ENCODE data around the gene NOTCH3. TPM values are rescaled to one million over a fixed set of nuclear protein-coding genes. Genes with fewer than 3 reads are reported as not detected.

The NOTCH3 gene
- total RNA-seq, 2 donors from 2014 or later: 0.05 to 0.18 TPM

DNA sequence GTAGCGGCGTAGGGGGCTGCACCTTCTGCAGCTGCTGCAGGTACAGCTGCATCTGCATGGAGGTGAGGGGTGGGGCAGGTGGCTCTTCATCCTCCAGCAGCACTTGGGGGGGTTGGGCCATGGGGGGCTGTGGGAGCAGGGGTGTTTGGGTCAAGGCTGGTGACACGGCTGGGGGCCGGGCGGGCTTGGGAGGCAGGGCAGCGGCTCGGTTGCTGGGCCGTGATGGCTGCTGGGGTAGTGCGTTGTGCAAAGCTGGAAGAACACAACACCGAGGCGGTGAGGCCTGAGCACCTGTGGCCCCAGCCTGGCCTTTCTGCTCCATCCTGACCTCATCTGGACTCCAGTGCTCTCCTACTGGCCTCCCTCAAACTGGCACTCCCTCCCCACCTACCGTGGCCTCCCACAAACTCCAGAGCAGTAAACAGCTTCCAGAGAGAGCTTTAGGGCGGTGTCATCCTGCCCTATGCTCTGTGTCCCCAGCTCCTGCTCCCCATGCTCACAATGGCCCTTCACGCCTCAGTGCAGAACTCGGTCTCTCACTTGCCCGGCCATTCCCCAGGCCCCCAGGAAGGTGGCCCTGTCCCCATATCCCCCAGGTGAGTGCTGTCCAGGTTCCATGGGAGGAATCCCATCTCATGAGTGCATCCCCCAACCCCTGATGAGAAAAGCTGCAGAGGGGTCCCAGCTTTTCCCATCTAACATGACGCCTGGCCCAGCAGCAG lies 42.6 kb upstream of the NOTCH3 start:
- H3K9me3 ChIP-seq (ENCODE audit: control insufficient read depth, low read length, poor library complexity, severe bottlenecking): no peaks in the 10 kb centered on the region
- no peak overlapping the region for H3K4me3 Mint-ChIP-seq
- H3K27me3 Mint-ChIP-seq: no peaks in the 10 kb centered on the region
- no peak overlapping the region for H3K27ac Mint-ChIP-seq
- H3K4me1 Mint-ChIP-seq: peaks cover 12% of the 10 kb centered on the region
- no peak for ATAC-seq
- DNase-seq: no peak
- H3K36me3 Mint-ChIP-seq (ENCODE audit: low read depth): peaks cover 8% of the 10 kb centered on the region

DNA sequence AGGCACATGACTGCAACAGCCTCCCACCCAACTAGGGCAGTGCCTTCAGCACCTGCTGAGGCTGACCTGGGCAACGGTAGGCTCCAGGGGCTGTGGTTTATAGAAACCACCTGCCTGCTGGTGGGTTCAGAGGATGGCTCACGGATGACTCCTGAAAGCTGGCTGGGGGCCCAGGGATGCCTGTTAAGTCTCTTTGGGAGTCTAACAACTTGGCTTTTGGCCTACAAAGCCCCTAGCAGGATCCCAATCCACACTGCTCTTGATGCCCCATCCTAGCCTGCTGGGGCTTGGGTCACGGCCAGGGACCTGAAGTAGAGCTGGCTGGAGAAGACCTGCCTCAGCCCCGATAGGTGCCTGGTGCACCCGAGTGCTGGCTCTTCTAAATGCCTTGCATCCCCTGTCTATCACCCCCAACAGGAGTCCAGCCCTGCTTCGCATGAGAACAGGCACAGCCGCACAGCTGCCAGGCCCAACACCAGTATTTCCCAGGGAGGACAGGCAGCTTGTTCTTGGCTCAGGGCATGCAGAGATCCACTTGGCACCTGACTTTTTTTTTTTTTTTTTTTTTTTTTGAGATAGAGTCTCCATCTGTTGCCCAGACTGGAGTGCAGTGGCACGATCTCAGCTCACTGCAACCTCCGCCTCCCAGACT lies 40.6 kb upstream of the NOTCH3 start:
- H3K27me3 Mint-ChIP-seq: no peaks in the 10 kb centered on the region
- H3K9me3 ChIP-seq (ENCODE audit: control insufficient read depth, low read length, poor library complexity, severe bottlenecking): no peaks in the 10 kb centered on the region
- peaks cover 10% of the 10 kb centered on the region for H3K36me3 Mint-ChIP-seq (ENCODE audit: low read depth)
- ATAC-seq: no peak
- peaks cover 11% of the 10 kb centered on the region for H3K4me1 Mint-ChIP-seq
- no peak overlapping the region for H3K4me3 Mint-ChIP-seq
- no peak for DNase-seq
- no peak overlapping the region for H3K27ac Mint-ChIP-seq

DNA sequence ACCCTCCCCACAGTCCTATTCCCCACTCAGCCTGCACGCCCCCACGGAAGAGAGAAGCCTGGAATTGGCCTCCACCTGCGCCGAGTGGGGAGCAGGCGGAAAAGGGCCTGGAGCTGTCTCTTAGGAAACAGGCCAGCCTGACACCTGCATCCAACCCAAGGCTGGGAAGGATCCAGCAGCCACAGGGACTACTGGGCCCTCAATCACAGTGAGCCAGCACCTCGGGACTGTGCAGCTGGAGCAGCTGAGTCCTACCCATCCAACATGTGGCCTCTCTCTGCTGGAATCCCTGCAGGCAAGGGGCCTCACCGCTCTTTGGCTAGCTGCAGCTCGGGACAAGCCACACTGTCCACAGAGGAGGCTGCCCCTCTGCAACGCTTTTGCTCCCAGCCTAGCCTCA lies 39.7 kb upstream of the NOTCH3 start:
- DNase-seq (no peak), ATAC-seq (no peak)
- Mint-ChIP-seq H3K4me3 (no peak overlapping the region), H3K27ac (no peak overlapping the region), H3K4me1 (peaks cover 4% of the 10 kb centered on the region), H3K36me3 (ENCODE audit: low read depth) (peaks cover 11% of the 10 kb centered on the region), H3K27me3 (no peaks in the 10 kb centered on the region)
- H3K9me3 ChIP-seq (ENCODE audit: control insufficient read depth, low read length, poor library complexity, severe bottlenecking): no peaks in the 10 kb centered on the region

DNA sequence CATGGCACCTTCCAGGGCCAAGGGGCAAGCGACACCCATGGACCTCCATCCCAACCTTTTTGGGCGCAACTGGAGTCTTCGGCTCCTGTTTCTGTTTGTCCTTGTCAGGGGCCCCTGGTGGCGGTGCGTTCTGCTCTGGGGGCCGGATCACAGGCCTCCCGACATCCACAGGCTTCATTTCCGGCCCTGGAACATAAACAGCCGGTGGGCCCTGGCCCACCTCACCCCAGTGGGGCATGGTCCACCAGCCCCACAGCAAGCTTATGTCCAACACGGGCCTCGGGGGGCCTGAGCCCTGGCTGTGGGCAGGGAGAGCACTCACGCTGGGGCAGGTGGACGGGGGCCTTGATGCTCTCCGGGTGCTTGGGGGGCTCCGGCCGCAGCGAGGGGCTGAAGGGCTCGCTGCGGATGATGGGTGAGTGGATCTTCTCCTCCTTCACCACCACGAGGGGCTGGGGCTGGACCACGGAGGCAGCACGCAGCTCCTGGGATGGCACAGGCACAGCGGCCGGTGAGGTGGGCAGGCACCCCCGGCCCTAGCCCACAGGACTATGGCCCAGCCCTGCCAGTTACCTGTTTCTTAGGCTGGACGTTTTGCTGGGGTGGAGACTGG lies 38.6 kb upstream of the NOTCH3 start:
- H3K9me3 ChIP-seq (ENCODE audit: control insufficient read depth, low read length, poor library complexity, severe bottlenecking): no peaks in the 10 kb centered on the region
- H3K27ac Mint-ChIP-seq: no peak overlapping the region
- H3K4me1 Mint-ChIP-seq: peaks cover 8% of the 10 kb centered on the region
- H3K36me3 Mint-ChIP-seq (ENCODE audit: low read depth): peaks cover 9% of the 10 kb centered on the region
- no peak for DNase-seq
- H3K27me3 Mint-ChIP-seq: peaks cover 1% of the 10 kb centered on the region
- no peak for ATAC-seq
- H3K4me3 Mint-ChIP-seq: no peak overlapping the region

DNA sequence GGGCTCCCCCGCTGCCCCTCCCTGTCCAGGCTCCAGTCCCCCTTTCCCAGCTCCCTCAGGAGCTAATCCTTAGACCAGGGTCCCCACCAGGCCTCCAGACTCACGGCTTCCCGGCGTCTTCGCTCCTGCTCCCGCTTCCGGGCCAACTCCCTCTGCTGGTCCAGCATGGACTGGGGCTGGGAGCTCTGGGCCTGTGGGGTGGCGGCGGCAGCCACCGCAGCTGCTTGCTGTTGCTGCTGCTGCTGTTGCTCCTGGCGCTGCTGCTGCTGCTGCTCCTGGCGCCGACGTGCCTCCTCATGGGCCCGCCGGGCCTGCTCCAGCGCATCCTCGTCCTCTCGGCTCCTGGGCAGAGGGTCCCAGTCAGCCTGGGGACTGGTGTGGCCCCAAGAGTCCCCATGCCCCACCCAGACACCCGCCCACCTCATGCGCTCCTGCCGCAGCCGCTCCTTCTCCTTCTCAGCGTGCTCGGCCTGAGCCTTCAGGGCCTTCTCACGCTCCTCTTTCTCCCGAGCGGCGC lies 37.9 kb upstream of the NOTCH3 start:
- H3K27ac Mint-ChIP-seq: no peak overlapping the region
- peaks cover 11% of the 10 kb centered on the region for H3K4me1 Mint-ChIP-seq
- H3K36me3 Mint-ChIP-seq (ENCODE audit: low read depth): peaks cover 9% of the 10 kb centered on the region
- H3K4me3 Mint-ChIP-seq: no peak overlapping the region
- no peak for DNase-seq
- peaks cover 9% of the 10 kb centered on the region for H3K27me3 Mint-ChIP-seq
- ATAC-seq: no peak
- H3K9me3 ChIP-seq (ENCODE audit: control insufficient read depth, low read length, poor library complexity, severe bottlenecking): no peaks in the 10 kb centered on the region

DNA sequence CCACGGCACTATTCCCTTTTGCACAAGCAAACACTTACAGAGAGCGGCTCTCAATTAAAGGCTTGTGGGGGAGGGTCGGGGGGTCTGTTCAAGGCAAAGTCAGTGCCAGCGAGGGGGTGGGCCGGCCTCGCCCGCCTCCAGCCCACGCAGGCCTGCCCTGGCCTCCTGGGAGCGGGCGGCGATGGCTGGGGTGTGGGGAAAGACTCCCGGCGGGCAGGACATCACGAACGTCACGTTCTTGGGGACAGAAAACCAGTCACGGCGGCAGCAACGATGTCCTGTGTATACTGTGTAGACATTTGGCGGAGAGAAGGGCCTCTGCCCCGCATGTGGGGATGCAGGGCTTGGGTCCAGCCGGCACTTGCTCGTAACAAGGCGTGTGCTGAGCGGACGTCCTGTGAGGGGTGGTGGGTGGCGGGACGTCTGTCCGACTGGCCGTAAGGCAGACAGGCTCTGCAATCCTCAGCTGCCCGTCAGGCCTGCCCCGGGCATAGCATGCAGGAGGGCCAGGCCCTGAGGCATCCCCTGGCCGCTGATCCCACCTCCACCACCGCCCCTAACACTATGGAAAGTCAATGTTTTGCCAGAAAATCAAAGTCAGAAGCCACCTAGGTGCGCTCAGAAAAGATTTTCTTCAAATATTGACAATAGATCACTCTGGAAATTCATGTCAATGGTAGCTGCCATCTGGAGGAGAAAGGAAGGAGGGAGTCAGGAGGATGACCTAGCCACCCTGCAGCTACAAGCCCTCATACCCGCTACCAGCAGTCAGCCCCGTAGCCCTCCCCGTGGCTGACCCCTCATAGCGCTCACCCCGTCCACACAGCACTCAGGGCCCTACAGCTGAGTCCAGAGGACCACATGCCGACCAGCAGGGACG lies 37.2 kb upstream of the NOTCH3 start:
- no peaks in the 10 kb centered on the region for H3K9me3 ChIP-seq (ENCODE audit: control insufficient read depth, low read length, poor library complexity, severe bottlenecking)
- Mint-ChIP-seq H3K36me3 (ENCODE audit: low read depth) (peaks cover 9% of the 10 kb centered on the region), H3K27me3 (peaks cover 13% of the 10 kb centered on the region), H3K27ac (no peak overlapping the region), H3K4me1 (peaks cover 13% of the 10 kb centered on the region), H3K4me3 (no peak overlapping the region)
- ATAC-seq (no peak), DNase-seq (no peak)

DNA sequence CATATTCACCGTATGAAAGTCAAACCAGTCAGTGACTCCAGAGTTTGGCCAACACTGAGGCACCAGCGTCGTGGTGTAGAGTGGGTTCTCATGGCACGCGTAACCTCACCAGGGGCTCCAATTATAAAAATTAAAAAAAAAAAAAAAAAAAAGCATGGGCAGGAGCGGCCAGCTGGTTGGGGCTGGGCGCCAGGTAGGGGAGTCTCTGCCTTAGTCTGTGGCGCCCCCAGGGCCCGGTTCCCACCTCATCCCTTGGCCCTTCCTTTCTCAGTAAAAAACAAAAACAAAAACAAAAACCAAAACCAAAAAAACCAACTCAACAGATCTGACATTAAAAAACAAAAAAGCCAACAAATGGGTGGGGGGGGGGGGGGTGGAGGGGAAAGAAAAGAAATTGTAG lies 36.1 kb upstream of the NOTCH3 start:
- DNase-seq (no peak), ATAC-seq (no peak)
- no peaks in the 10 kb centered on the region for H3K9me3 ChIP-seq (ENCODE audit: control insufficient read depth, low read length, poor library complexity, severe bottlenecking)
- Mint-ChIP-seq H3K27ac (no peak overlapping the region), H3K27me3 (peaks cover 20% of the 10 kb centered on the region), H3K36me3 (ENCODE audit: low read depth) (peaks cover 9% of the 10 kb centered on the region), H3K4me3 (no peak overlapping the region), H3K4me1 (peaks cover 17% of the 10 kb centered on the region)

DNA sequence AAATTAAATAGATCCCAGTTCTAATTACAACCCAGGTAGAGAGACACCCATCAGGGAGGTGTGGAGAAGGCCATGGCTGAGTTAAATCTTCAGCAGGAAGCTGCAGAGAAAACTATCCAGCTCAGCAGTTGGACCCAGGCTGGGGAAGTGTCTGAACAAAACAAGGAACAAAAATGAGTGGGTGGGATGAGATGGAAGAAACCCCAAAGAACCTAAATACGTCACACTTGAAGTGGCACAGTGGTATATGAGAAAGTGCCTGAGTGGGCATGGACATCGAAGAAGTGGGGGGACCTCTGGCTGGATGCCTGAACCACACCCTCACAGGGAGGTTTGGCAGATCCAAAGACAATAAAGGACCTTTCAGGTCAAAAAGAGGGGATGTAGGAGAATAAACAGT lies 35.0 kb upstream of the NOTCH3 start:
- Mint-ChIP-seq H3K4me1 (peaks cover 20% of the 10 kb centered on the region), H3K4me3 (no peak overlapping the region), H3K27ac (no peak overlapping the region), H3K36me3 (ENCODE audit: low read depth) (peaks cover 9% of the 10 kb centered on the region), H3K27me3 (peaks cover 24% of the 10 kb centered on the region)
- no peak for ATAC-seq
- no peaks in the 10 kb centered on the region for H3K9me3 ChIP-seq (ENCODE audit: control insufficient read depth, low read length, poor library complexity, severe bottlenecking)
- no peak for DNase-seq

DNA sequence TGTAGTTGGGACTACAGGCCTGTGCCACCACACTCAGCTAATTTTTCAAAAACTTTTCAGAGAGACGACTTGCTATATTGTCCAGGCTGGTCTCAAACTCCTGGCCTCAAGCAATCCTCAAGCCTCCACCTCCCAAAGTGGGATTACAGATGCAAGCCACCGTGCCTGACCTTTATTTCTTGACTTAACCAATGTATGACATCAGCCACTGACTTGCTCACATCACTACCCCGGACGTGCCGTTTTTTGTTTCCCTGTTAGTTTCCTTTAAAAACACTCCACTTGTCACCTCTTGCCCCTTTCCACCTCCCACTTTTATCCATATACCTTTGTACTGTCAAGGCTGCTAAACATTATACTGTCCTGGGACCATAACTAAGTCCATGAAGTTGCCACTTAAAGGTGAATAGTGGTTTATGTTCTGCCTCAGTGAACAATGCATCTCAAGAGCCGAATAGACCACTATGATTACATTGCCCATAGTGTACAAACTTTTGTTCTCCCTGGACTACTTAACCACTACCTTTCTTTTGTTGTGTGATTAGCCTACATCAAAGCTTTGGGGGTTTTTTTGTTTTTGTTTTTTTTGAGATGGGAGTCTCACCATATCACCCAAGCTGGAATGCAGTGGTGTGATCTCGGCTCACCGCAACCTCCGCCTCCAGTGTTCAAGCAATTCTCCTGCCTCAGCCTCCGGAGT lies 33.8 kb upstream of the NOTCH3 start:
- H3K4me1 Mint-ChIP-seq: peaks cover 20% of the 10 kb centered on the region

DNA sequence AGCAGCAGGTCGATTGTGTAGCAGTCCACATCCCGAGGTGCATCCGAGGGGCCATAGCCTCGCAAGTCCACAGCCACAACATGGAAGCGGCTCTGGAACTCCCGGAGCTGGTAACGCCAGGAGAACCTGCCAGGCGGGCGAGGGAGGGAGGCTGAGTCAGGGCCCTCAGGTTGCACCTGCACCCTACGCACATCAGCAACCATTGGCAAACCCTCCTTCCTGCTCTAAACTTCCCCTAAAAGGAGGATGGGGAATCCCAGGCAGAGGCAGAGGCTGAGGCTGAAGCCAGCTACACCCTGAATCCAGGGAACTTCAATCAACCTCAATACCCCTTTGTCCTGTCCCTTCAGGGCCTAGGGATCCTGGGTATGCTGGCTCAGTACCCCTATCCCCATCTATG lies 30.5 kb upstream of the NOTCH3 start:
- no peak overlapping the region for H3K27ac Mint-ChIP-seq
- H3K9me3 ChIP-seq (ENCODE audit: control insufficient read depth, low read length, poor library complexity, severe bottlenecking): no peaks in the 10 kb centered on the region
- DNase-seq: no peak
- H3K4me3 Mint-ChIP-seq: no peak overlapping the region
- no peak for ATAC-seq
- H3K27me3 Mint-ChIP-seq: peaks cover 31% of the 10 kb centered on the region
- H3K4me1 Mint-ChIP-seq: peaks cover 20% of the 10 kb centered on the region
- peaks cover 5% of the 10 kb centered on the region for H3K36me3 Mint-ChIP-seq (ENCODE audit: low read depth)

More for the DNA sequence above, 33.8 kb upstream of the NOTCH3 start:
- Mint-ChIP-seq H3K4me3 (no peak overlapping the region), H3K27ac (no peak overlapping the region), H3K36me3 (ENCODE audit: low read depth) (peaks cover 9% of the 10 kb centered on the region), H3K27me3 (peaks cover 26% of the 10 kb centered on the region)
- ATAC-seq: no peak
- H3K9me3 ChIP-seq (ENCODE audit: control insufficient read depth, low read length, poor library complexity, severe bottlenecking): no peaks in the 10 kb centered on the region
- no peak for DNase-seq

DNA sequence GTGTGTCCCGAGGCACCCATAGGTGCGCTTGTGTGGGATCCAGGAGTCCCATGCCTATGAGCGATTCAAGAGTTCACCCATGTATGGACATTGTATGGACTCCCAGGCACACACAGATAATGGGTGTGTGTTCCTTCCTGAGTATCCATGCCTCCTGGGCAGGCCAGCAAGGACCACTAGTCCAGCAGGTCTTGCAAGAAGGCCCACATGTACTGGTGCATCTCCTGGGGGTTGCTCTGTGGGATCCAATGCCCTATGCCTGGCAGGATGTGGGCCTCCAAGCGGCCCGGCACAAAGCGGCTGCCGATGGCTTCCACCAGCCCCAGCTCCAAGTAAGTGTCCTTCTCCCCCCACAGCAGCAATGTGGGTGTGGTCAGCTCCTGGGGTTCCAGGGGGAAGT lies 26.5 kb upstream of the NOTCH3 start:
- Mint-ChIP-seq H3K27ac (no peak overlapping the region), H3K36me3 (ENCODE audit: low read depth) (no peaks in the 10 kb centered on the region), H3K4me1 (peaks cover 13% of the 10 kb centered on the region), H3K27me3 (peaks cover 21% of the 10 kb centered on the region), H3K4me3 (no peak overlapping the region)
- H3K9me3 ChIP-seq (ENCODE audit: control insufficient read depth, low read length, poor library complexity, severe bottlenecking): no peaks in the 10 kb centered on the region
- DNase-seq: no peak
- ATAC-seq: no peak

DNA sequence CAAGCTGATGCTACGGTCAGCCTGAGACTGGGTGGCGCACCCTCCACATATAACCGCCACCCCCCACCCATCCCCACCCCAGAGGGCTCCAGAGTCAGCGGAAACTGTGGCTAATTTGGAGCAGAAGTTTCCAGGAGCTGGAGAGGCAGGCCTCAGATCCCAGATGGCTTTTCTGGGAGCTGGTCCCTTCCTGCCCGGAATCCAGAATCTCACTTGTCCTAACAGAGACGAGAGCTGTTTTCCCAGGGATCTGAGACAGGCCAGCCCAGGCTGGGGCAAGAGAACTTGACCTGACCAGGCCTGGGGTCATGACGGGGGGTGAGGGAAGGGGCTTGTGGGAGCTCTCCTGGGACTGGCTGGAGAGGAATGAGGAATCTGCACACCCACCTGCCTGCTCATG lies 25.0 kb upstream of the NOTCH3 start:
- no peaks in the 10 kb centered on the region for H3K36me3 Mint-ChIP-seq (ENCODE audit: low read depth)

More for the DNA sequence above, 25.0 kb upstream of the NOTCH3 start:
- DNase-seq (no peak), ATAC-seq (no peak)
- peaks cover 9% of the 10 kb centered on the region for H3K4me1 Mint-ChIP-seq
- H3K4me3 Mint-ChIP-seq: no peak overlapping the region
- H3K9me3 ChIP-seq (ENCODE audit: control insufficient read depth, low read length, poor library complexity, severe bottlenecking): no peaks in the 10 kb centered on the region
- H3K27me3 Mint-ChIP-seq: peaks cover 16% of the 10 kb centered on the region
- no peak overlapping the region for H3K27ac Mint-ChIP-seq

All from T-helper 17 cell (primary cell).